HEK293T (cell line): ENCODE data around the gene SLC7A9.

Experiments
- BHLHE40 ChIP-seq: fragments of 450-650 bp; IDR thresholded peaks from 2 replicates; pipeline ENCODE4 v1.6.1; 2016; ENCODE audit warnings: mild to moderate bottlenecking, moderate library complexity, borderline replicate concordance
- FOXA1 ChIP-seq: fragments of 450-650 bp; IDR thresholded peaks from 2 replicates; pipeline ENCODE4 v1.6.1; 2016; ENCODE audit warnings: mild to moderate bottlenecking

DNA sequence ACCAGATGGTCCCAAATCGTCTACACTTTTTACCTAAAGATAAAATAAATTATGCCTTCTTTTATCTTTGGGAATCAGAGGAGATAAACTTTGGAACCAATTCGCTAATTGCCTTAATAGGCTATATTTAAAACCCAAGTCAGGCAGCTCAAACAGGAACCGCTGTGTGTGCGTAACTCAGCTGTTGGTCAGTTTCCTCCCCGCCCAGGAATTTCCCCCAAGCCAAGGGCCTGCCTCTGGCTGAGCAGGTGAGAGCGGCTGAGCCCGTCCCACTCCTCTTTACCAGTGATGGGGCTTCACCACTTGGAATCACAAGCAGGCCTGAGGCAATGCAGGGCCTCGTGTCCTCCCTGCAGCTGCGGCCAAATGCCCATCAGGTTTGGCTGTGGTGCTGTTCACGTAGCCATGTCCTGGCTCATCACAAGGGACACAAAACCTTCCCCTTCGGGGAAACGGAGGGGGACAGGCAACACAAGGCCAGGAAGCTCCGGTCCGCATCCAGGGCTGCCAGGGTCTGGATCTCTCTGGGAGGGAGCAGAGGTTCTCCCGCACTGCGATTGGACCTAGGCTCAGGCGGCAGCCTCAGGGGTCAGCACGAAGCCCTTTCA is 503 bp upstream of the SLC7A9 start:
- TF ChIP-seq BHLHE40 (no peak), FOXA1 (no peak)
